ENCODE data around the gene SLC28A1. TPM values are rescaled to one million over a fixed set of nuclear protein-coding genes. Genes with fewer than 3 reads are reported as not detected.
"Not testable (repeated sequence)": the region's sequence is repeated elsewhere in the genome, so short reads cannot be mapped to it uniquely, and the experiment has no call there.

SLC28A1 gene
- total RNA-seq, 1 donor from 2014 or later, result 0.19 TPM

DNA sequence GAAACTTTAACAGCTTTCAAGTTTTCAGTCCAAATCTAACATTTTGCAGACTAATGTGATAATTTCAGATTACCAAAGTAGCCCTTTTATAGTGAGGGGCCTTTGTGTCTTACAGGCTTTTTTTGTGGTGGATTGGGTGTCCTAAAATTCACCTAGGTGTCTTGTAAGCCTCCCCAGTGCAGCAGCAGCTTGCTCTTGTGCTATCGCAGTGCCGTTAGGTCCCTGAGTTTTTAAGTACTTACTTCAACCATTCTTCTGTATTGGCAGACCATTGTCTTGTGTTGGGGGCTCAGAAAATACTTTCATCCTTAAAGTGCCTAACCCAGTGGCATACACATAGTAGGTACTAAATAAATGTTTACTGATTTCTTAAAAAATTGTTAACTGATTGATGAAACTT lies 99.2 kb downstream of the SLC28A1 start:
- TF ChIP-seq, protein P1, sequence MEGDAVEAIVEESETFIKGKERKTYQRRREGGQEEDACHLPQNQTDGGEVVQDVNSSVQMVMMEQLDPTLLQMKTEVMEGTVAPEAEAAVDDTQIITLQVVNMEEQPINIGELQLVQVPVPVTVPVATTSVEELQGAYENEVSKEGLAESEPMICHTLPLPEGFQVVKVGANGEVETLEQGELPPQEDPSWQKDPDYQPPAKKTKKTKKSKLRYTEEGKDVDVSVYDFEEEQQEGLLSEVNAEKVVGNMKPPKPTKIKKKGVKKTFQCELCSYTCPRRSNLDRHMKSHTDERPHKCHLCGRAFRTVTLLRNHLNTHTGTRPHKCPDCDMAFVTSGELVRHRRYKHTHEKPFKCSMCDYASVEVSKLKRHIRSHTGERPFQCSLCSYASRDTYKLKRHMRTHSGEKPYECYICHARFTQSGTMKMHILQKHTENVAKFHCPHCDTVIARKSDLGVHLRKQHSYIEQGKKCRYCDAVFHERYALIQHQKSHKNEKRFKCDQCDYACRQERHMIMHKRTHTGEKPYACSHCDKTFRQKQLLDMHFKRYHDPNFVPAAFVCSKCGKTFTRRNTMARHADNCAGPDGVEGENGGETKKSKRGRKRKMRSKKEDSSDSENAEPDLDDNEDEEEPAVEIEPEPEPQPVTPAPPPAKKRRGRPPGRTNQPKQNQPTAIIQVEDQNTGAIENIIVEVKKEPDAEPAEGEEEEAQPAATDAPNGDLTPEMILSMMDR (conservative IDR thresholded peaks at IDR 0.05), result no peak
- Mint-ChIP-seq H3K4me1 (ENCODE audit: unreplicated experiment) (peaks cover 23% of the 10 kb centered on the region), H3K4me3 (peak overlapping the region; percentile 90), H3K27ac (no peak overlapping the region), H3K9me3 (no peaks in the 10 kb centered on the region), H3K36me3 (peaks cover 8% of the 10 kb centered on the region), H3K27me3 (peaks cover 32% of the 10 kb centered on the region)
- DNase-seq (ENCODE audit: extremely low spot score, unreplicated experiment), result no peak

DNA sequence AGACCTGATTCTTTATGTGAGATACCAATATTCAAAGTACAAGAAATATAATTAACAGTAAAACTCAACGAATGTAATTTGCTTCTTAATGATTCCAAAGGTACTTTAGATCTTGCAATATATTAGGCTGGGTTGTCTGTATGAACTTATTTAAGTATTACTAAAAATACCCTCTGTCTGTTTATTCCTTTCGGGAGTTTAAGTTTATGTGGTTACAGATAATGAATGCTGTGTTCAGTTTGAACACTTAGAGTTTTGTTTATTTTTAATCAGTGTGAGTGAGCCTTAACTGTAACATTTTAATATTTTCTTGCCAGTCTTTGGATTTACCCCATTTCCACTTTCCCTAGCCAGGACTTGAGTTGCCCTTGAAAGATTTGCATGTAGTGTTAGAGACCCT lies 100.7 kb downstream of the SLC28A1 start:
- H3K36me3 Mint-ChIP-seq, result peaks cover 8% of the 10 kb centered on the region
- peak overlapping the region; percentile 54 for H3K4me3 Mint-ChIP-seq
- peaks cover 24% of the 10 kb centered on the region for H3K27me3 Mint-ChIP-seq
- DNase-seq (ENCODE audit: extremely low spot score, unreplicated experiment), result no peak
- no peak overlapping the region for H3K27ac Mint-ChIP-seq
- H3K4me1 Mint-ChIP-seq (ENCODE audit: unreplicated experiment), result peaks cover 18% of the 10 kb centered on the region
- TF ChIP-seq, protein P1 (conservative IDR thresholded peaks at IDR 0.05), result no peak
- no peaks in the 10 kb centered on the region for H3K9me3 Mint-ChIP-seq

DNA sequence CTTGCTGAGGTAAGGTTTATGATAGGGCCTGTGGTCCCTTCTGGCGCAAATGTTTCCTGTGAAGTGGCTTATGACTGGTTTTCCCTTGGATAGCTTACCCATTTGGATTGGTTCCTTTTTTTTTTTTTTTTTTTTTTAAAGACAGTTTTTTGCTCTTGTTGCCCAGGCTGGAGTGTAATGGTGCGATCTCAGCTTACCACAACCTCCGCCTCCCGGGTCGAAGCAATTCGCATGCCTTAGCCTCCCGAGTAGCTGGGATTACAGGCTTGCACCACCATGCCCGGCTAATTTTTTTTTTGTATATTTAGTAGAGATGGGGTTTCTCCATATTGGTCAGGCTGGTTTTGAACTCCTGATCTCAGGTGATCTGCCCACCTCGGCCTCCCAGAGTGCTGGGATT lies 102.9 kb downstream of the SLC28A1 start:
- peaks cover 12% of the 10 kb centered on the region for H3K36me3 Mint-ChIP-seq
- peaks cover 21% of the 10 kb centered on the region for H3K4me1 Mint-ChIP-seq (ENCODE audit: unreplicated experiment)
- H3K27me3 Mint-ChIP-seq, result peaks cover 24% of the 10 kb centered on the region
- peak; percentile 34 for DNase-seq (ENCODE audit: extremely low spot score, unreplicated experiment)
- not testable (repeated sequence) for H3K27ac Mint-ChIP-seq, H3K4me3 Mint-ChIP-seq, H3K9me3 Mint-ChIP-seq

DNA sequence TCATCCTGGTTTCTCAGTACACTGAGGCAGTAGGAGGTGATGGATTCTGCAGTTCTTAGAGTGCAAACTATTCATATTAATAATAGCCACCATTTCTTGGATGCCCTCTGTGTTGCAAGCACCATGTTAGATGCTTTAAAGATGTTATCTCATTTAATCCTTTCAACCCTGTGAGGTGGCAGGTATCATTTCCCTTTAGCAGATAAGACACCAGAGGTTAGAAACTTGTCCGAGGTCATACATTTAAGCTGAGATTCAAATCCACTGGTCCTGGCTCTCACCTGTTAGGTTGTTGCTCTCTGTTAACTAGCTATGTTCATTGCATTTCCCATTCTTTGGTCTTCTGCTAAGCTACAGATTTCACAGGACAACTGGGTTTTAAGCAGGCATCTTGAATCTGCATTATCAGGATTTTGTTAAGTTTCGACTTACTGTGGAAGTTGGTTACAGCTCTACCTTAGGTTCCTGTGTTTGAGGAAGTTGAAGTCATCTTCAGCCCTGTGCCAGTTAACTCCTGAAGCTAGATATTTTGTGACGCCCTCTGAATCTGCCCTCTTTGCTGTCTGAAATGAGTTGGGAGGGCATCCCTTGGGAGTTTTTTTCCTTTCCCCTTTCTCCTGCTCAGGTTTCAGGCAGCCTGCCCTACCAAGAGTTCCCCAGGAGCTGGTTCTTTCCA lies 103.6 kb downstream of the SLC28A1 start:
- Mint-ChIP-seq H3K36me3 (peaks cover 12% of the 10 kb centered on the region), H3K4me3 (no peak overlapping the region), H3K27ac (no peak overlapping the region), H3K27me3 (peaks cover 16% of the 10 kb centered on the region), H3K9me3 (no peaks in the 10 kb centered on the region), H3K4me1 (ENCODE audit: unreplicated experiment) (peaks cover 26% of the 10 kb centered on the region)
- TF ChIP-seq, protein P1 (conservative IDR thresholded peaks at IDR 0.05), result no peak
- no peak for DNase-seq (ENCODE audit: extremely low spot score, unreplicated experiment)

DNA sequence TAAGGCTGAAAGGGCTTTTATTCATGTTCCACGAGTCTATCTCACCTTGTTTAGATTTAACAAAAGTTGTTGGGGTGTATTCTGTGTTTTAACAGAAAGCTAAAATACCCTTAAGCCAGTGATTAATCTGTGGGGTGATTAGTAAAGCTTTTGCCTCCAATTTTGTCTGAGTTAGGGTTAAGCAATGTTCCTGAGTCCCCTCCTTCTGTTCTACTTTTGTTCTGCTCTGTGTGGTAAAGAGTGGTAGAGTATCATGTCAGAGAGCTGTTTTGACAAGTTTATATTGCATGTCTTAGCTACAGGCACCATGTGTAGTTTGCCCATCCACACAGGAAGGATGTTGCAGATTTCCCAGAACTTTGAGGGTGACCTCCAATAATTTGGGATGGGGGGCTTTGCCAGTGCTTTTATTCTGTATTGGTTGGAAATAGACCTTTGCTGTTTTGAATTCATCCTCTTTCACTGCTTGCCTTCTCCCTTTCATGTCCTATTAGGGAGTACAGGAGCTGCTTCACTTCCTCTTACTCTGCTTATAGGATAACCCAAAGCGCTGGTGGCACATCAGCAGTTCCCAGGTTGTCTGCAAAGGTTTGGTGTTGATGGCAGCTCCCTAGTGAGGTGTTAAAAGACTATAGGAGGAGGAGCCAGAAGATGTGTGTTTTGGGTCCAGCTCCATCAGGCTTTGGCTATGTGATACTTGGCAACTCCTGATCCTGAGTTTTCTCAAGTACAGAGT lies 104.6 kb downstream of the SLC28A1 start:
- H3K9me3 Mint-ChIP-seq, result no peaks in the 10 kb centered on the region
- DNase-seq (ENCODE audit: extremely low spot score, unreplicated experiment), result no peak
- H3K4me1 Mint-ChIP-seq (ENCODE audit: unreplicated experiment), result peaks cover 21% of the 10 kb centered on the region
- no peak overlapping the region for H3K27ac Mint-ChIP-seq
- H3K4me3 Mint-ChIP-seq, result no peak overlapping the region
- H3K36me3 Mint-ChIP-seq, result peaks cover 12% of the 10 kb centered on the region
- TF ChIP-seq, protein P1 (conservative IDR thresholded peaks at IDR 0.05), result no peak
- H3K27me3 Mint-ChIP-seq, result peaks cover 7% of the 10 kb centered on the region

DNA sequence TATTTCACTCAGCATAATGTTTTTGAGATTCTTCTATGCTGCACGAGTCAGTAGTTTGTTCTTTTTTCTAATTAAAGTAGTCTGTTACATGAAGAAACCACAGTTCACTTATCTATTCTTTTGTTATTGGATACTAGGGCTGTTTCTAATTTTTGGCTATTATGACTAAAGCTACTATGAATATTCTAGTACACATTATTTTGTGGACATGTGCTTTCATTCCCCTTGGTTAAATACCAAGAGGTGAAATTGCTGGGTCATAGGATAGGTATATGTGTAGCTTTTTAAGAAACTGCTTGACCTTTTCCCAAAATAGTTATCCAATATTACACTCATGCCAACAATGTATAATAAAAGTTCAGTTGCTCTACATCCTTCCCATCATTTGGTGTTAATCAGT lies 106.0 kb downstream of the SLC28A1 start:
- Mint-ChIP-seq H3K9me3 (no peaks in the 10 kb centered on the region), H3K27me3 (peaks cover 1% of the 10 kb centered on the region), H3K4me3 (no peak overlapping the region), H3K27ac (no peak overlapping the region), H3K36me3 (peaks cover 12% of the 10 kb centered on the region), H3K4me1 (ENCODE audit: unreplicated experiment) (peaks cover 9% of the 10 kb centered on the region)
- TF ChIP-seq, protein P1 (conservative IDR thresholded peaks at IDR 0.05), result no peak
- no peak for DNase-seq (ENCODE audit: extremely low spot score, unreplicated experiment)
